Upper lobe of right lung (tissue), 1 donor: Measurements from ENCODE around the gene PLK1. TPM values are rescaled to one million over a fixed set of nuclear protein-coding genes. Genes with fewer than 3 reads are reported as not detected.

Experiments used
- ATAC-seq: fragments of 200-7000 bp; cut with Tn5 transposase; one replicate; pipeline ENCODE4 v1.9.1; 2020; ENCODE audit warnings: mild to moderate bottlenecking, moderate library complexity
- DNase-seq: peaks from one replicate; pipeline ENCODE4 v3.0.0-alpha.2; 2020
- H3K27ac ChIP-seq: fragments of 200-600 bp; one replicate; pipeline ENCODE4 v1.8.0; 2022
- H3K27me3 ChIP-seq: fragments of 200-600 bp; one replicate; pipeline ENCODE4 v1.8.0; 2022; ENCODE audit warnings: mild to moderate bottlenecking
- H3K36me3 ChIP-seq: fragments of 200-600 bp; one replicate; pipeline ENCODE4 v1.8.0; 2022
- H3K4me1 ChIP-seq: fragments of 200-600 bp; one replicate; pipeline ENCODE4 v1.8.0; 2022
- H3K4me3 ChIP-seq: fragments of 200-600 bp; one replicate; pipeline ENCODE4 v1.8.0; 2022; ENCODE audit warnings: mild to moderate bottlenecking
- H3K9me3 ChIP-seq: fragments of 200-600 bp; one replicate; pipeline ENCODE4 v1.8.0; 2022
- intact Hi-C: fragments of 100-400 bp; cut with DNase I; formaldehyde crosslinking; loops from one replicate; pipeline ENCODE4 v1.11.0; 2022
- total RNA-seq: library from RNA; stranded (reverse); fragmentation: NEBNext Ultra II Directional; extraction: Animal tissue kit (Norgen Biotek cat#: 25700); gene quantifications from one replicate; pipeline ENCODE4 v1.2.1, GENCODE V29; 2021
- TF ChIP-seq, protein P1 (sequence below): fragments of 200-600 bp; IDR thresholded peaks from one replicate; pipeline ENCODE4 v1.8.0; 2022; ENCODE audit warnings: antibody characterized with exemption
- donor health status: DM: no; HTN: yes; CAD: no; lungs with severe emphysema.

Gene PLK1
- total RNA-seq, 1 donor from 2014 or later, result 1.8 TPM

DNA sequence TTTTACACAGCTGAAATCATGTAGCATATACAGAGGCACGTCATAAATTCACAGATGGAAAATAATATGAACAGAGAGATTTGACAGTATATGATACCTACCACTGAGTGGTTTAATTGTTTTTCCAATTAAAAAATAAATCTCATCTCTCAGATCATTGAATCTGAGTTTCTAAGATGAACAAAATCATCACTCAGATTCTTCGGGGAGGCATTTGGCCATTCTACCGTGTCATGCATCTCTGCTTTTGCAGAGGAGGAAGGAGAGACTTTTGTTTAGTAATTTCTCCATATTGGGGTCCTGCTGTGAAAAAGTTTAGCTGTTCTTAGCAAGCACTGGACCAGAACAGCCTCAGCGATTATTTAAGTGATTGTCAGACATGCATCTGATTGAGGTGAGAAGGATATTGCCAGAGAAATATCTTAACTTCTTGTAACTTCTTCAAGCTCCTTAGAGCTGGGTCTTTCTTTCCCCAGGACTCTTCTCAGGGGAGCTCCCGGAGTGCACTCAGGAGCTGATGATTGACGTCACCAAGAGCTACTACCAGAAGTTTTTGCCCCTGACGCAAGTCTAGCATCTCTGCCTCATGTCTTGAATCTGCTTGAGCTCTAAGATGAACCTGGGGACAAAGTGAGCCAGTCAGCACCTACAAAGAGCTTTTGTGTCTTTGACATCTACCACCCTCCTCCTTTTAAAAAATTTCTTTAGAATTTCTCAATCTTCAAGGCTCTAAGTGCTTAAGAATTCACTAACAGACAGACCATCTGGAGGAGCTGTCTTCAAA lies 11.9 kb upstream of the PLK1 start:
- ATAC-seq (no peak), DNase-seq (no peak)
- Histone ChIP-seq H3K27ac (no peak overlapping the region), H3K9me3 (no peaks in the 10 kb centered on the region), H3K4me3 (no peak overlapping the region), H3K4me1 (no peaks in the 10 kb centered on the region), H3K27me3 (no peaks in the 10 kb centered on the region), H3K36me3 (peaks cover 90% of the 10 kb centered on the region)
- TF ChIP-seq, protein P1, sequence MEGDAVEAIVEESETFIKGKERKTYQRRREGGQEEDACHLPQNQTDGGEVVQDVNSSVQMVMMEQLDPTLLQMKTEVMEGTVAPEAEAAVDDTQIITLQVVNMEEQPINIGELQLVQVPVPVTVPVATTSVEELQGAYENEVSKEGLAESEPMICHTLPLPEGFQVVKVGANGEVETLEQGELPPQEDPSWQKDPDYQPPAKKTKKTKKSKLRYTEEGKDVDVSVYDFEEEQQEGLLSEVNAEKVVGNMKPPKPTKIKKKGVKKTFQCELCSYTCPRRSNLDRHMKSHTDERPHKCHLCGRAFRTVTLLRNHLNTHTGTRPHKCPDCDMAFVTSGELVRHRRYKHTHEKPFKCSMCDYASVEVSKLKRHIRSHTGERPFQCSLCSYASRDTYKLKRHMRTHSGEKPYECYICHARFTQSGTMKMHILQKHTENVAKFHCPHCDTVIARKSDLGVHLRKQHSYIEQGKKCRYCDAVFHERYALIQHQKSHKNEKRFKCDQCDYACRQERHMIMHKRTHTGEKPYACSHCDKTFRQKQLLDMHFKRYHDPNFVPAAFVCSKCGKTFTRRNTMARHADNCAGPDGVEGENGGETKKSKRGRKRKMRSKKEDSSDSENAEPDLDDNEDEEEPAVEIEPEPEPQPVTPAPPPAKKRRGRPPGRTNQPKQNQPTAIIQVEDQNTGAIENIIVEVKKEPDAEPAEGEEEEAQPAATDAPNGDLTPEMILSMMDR, result no peak
- intact Hi-C loops, result no loop called here

DNA sequence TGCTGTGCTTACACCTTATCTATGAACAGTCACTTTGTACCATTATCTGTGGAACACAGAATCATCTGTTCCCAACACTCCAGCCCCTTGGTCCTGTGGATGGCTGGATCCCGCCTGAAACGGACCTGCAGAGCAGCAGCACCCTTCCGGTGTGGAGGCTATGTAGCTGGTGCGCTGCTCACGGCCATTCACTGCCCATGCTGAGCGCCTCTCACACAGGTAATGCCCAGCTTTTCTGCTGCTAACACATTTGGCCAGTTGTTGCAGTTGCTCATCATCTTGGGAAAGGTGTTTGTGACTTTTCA lies 11.4 kb upstream of the PLK1 start:
- DNase-seq (no peak), ATAC-seq (no peak)
- Histone ChIP-seq H3K27me3 (no peaks in the 10 kb centered on the region), H3K9me3 (no peaks in the 10 kb centered on the region), H3K27ac (no peak overlapping the region), H3K4me1 (no peaks in the 10 kb centered on the region), H3K36me3 (peaks cover 85% of the 10 kb centered on the region), H3K4me3 (no peak overlapping the region)
- intact Hi-C loops, result no loop called here
- TF ChIP-seq, protein P1, result no peak

DNA sequence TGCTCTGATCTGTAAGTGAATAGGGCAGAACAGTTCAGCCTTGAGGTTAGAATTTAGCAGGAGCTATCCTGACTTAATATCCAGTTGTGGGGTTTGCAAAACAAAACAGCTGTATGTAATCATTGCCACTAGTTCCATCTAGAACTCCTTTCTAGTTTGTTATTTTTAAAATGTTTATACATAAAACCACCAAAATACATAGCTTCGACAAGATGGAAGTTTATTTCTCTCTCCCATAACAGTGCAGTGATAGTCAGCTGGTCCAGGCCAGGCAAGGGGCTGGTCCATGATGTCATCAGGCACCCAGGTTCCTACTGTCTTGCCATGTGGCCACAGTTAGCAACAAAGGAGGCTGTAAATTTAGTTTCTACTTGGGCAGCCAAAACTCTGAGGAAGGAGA lies 10.5 kb upstream of the PLK1 start:
- H3K9me3 ChIP-seq, result no peaks in the 10 kb centered on the region
- intact Hi-C loops, result no loop called here
- H3K4me1 ChIP-seq, result no peaks in the 10 kb centered on the region
- H3K27ac ChIP-seq, result no peak overlapping the region
- no peak overlapping the region for H3K4me3 ChIP-seq
- H3K27me3 ChIP-seq, result no peaks in the 10 kb centered on the region
- peaks cover 76% of the 10 kb centered on the region for H3K36me3 ChIP-seq
- DNase-seq (no peak), ATAC-seq (no peak)
- TF ChIP-seq, protein P1, result no peak

DNA sequence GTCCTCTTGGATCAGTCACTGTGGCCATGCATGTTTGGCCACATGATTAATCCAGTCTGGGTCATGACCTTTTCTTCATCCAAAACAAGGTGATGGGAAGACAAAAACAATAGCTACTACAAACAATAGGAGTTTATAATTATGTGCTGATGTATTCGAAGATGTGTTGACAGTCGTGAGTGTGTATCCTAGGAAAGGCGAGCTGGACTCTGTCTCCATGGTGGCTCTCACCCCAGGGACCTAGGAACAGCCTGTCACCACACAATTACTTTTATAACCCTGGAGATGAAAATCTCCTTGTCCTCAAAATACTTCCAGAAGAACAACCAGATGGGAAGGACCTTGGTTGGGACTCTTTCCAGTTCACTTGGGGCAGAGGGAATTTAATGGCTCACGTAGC lies 9.8 kb upstream of the PLK1 start:
- intact Hi-C loops, result no loop called here
- TF ChIP-seq, protein P1, result no peak
- Histone ChIP-seq H3K4me3 (no peak overlapping the region), H3K27me3 (no peaks in the 10 kb centered on the region), H3K9me3 (no peaks in the 10 kb centered on the region), H3K36me3 (peaks cover 70% of the 10 kb centered on the region), H3K4me1 (no peaks in the 10 kb centered on the region), H3K27ac (no peak overlapping the region)
- no peak for DNase-seq
- no peak for ATAC-seq

DNA sequence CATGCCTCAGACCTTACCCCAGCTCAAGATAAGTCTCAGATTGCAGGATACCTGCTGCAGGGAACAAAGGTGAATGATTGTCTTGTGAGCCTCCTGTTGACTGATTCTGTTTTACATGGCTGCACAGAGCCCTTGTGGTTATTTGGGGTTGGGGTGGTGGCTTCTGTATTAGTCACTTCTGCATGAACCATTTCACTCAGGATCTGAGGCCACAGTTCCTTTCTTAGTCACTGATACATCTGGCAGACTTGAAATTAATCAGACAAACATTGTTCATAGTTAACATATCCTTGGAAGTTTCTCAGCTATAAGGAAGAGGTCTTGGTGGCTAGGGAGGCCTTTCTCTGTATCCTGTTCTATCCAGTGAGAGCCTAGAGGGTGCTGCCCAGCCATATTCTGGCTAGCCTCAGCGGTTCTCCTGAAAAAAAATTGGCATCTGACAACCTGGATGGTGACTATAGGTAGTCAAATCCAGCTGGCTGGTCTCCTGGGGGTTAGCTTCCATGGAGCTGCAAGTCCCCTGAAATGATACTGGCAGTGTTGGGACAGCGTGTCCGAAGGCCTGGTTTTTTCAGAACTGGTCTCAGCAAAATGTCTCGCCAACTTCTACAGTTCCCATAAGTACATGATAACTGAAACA lies 8.4 kb upstream of the PLK1 start:
- DNase-seq (no peak), ATAC-seq (no peak)
- intact Hi-C loops, result no loop called here
- H3K4me3 ChIP-seq, result no peak overlapping the region
- no peak overlapping the region for H3K27ac ChIP-seq
- TF ChIP-seq, protein P1, result no peak
- H3K27me3 ChIP-seq, result no peaks in the 10 kb centered on the region
- no peaks in the 10 kb centered on the region for H3K9me3 ChIP-seq
- H3K4me1 ChIP-seq, result no peaks in the 10 kb centered on the region
- peaks cover 56% of the 10 kb centered on the region for H3K36me3 ChIP-seq
